Retinal pigment epithelial cell (primary cell): ENCODE data around the gene ADAMTS7.
"Not testable (repeated sequence)": the region's sequence is repeated elsewhere in the genome, so short reads cannot be mapped to it uniquely, and the experiment has no call there.

ENCODE experiments used
- DNase-seq: peaks from one replicate; pipeline ENCODE4 v3.0.0-alpha.2; 2010; ENCODE audit warnings: low read depth
- H3K4me3 ChIP-seq: 2 replicates; pipeline ENCODE4 v1.5.1; 2011; ENCODE audit warnings: mild to moderate bottlenecking, low read length, control low read depth, moderate library complexity
- CTCF ChIP-seq: conservative IDR thresholded peaks from 2 replicates; pipeline ENCODE4 v1.5.1; 2011; ENCODE audit warnings: low read depth, low read length, control low read depth, inconsistent platforms

The ADAMTS7 gene

GRCh38 chr15:78804391-78804792 is 6.9 kb downstream of the ADAMTS7 start:
- TF ChIP-seq CTCF: no peak
- no peak for DNase-seq
- no peak overlapping the region for H3K4me3 ChIP-seq

GRCh38 chr15:78800806-78801205 is 10.5 kb downstream of the ADAMTS7 start:
- TF ChIP-seq CTCF: no peak
- DNase-seq: no peak
- no peak overlapping the region for H3K4me3 ChIP-seq

- DNase-seq: no peak
- no peak overlapping the region for H3K4me3 ChIP-seq
- no peak for TF ChIP-seq CTCF
Measured at GRCh38 chr15:78800189-78800588, 11.1 kb downstream of the ADAMTS7 start.

- H3K4me3 ChIP-seq, DNase-seq: not testable (repeated sequence)
Measured at GRCh38 chr15:78799102-78799501, 12.2 kb downstream of the ADAMTS7 start.

GRCh38 chr15:78798355-78798754 is 12.9 kb downstream of the ADAMTS7 start:
- H3K4me3 ChIP-seq, DNase-seq: not testable (repeated sequence)

GRCh38 chr15:78797951-78798350 is 13.3 kb downstream of the ADAMTS7 start:
- no peak for DNase-seq
- H3K4me3 ChIP-seq: no peak overlapping the region
- TF ChIP-seq CTCF: no peak

- DNase-seq: no peak
- TF ChIP-seq CTCF: no peak
- H3K4me3 ChIP-seq: no peak overlapping the region
Measured at GRCh38 chr15:78796510-78796909, 14.8 kb downstream of the ADAMTS7 start.

GRCh38 chr15:78795043-78795442 is 16.2 kb downstream of the ADAMTS7 start:
- no peak for TF ChIP-seq CTCF
- H3K4me3 ChIP-seq: no peak overlapping the region
- no peak for DNase-seq

- not testable (repeated sequence) for DNase-seq, H3K4me3 ChIP-seq
Measured at GRCh38 chr15:78794446-78794845, 16.8 kb downstream of the ADAMTS7 start.
